Activated CD4-positive, alpha-beta T cell treated with anti-CD3 and anti-CD28 coated beads, Interleukin-10, Interleukin-2, amounts not matched to agents 100 ng/mL and 50 ng/mL, durations not matched to agents 16 hours and 8 hours (primary cell): ENCODE measurements around the gene SLC31A1.

Experiments used
- DNase-seq: peaks from one replicate; pipeline ENCODE4 v3.0.0-alpha.2; 2020

The SLC31A1 gene

GRCh38 chr9:113221003-113221799 is at the start of gene SLC31A1, which contains the start of gene FKBP15:
Gene SLC31A1 (plus strand): TSS chr9:113221544. CDS start chr9:113256149, 34,605 bp downstream.
Gene FKBP15 (minus strand): TSS chr9:113221277. CDS start chr9:113221243, 34 bp downstream.
- DNase-seq, result peak; percentile 99

GRCh38 chr9:113173341-113173740 is 48.0 kb upstream of the SLC31A1 start:
- DNase-seq, result no peak

- no peak for DNase-seq
These were observed 44.5 kb upstream of the SLC31A1 start for GRCh38 chr9:113176803-113177202.

DNA sequence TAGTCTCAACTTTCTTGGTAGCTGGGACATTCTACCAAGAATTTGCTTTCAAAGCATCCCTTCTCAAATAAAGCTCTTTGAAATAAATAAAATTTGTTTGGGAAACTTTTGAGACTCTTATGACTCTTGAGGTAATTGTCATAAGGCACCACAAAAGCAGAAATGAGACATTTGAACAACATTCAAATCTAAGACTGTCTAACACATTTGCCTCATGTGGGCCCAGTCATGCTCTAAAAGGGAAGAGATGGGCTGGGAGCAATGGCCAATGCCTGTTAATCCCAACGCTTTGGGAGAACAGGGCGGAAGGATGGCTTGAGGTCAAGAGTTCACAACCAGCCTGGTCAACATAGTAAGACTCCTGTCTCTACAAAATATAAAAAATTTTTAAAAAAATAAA is 44.1 kb upstream of the SLC31A1 start:
- DNase-seq, result no peak

DNA sequence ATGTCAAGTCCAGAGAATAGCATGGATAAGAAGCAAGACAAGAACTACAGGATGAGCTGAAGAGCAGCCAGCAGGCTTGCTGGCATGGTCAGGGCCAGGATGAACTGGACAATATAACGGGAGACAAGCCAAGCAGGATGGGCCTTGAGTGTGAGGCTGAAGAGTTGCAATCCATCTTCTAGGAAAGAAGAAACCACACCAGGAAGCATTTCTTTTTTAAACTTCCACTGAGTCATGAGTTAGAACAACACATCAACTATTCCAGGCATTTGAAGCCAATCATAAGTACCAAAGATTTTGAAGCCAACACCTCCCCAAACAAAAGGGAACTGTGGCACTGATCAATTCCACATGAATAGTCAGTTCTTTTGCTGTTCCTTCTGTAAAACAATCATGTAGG is 43.3 kb upstream of the SLC31A1 start:
- no peak for DNase-seq

- DNase-seq, result no peak
These were observed 41.5 kb upstream of the SLC31A1 start for GRCh38 chr9:113179839-113180238.

DNA sequence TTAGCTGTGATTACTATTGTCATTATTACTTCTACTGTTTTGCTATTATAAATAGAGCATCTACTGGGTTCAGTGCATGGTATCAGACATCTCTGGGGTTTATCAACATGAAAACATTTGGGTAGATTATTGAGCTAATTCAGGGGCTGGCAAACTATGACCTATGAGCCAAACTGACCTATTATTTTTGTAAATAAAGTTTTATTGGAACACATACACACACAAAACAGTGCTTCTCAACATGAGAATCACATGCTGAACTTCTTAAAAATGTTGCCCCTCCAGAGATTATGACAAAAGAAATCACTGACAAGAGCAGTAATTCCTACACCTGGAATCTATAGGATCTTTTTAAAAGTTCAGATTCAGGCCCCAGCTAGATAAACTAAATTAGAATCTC is 40.2 kb upstream of the SLC31A1 start:
- no peak for DNase-seq

- no peak for DNase-seq
These were observed 37.3 kb upstream of the SLC31A1 start for GRCh38 chr9:113183956-113184488.

DNA sequence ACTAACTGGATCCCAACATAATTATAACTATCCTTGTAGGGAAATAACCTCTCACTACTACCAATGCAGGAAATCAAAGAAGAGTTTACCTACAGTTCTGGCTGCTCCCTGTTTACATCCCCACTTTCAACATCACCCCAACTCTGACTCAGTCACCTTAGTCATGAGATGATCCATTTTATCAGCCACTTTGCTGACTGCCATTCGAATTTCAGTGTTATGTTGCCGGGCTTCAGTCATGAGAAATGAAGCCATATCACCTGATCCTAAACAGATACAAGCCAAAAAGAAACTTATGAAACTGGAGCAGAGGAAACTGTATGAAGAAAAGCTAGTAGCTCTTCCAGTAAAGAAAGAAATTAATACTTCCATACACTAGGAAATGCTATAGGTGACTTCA is 36.8 kb upstream of the SLC31A1 start:
- DNase-seq, result no peak

- no peak for DNase-seq
These were observed 36.1 kb upstream of the SLC31A1 start for GRCh38 chr9:113185271-113185670.

DNA sequence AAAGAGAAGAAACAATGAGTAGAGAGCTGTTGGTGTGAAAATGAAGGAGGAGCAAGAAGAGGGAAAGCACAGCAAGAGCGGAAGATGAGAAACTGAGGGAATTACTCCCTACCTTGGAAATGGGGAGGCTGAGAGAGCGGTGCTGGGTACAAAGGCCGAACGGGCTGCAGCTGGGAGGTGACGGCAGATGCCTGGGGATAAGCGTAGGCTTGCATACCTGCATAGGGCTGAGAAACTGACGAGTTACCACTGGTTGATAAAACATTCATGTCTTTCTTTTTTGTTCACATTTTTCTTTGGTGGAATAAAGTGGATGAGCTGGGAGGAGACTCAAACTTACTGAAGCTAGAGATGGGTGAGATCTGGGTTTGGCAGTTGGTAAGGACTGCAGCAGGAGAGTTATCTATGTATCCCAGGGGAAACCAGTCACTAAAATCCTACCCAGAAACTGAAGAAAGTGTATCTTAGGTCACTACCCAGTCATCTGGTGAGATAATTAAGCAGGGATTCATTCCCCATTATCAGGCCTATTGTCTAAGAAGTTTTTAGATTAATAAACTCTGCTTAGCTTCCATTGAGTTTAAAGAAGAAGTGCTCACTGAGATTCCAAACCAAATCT is 35.1 kb upstream of the SLC31A1 start:
- DNase-seq, result no peak

DNA sequence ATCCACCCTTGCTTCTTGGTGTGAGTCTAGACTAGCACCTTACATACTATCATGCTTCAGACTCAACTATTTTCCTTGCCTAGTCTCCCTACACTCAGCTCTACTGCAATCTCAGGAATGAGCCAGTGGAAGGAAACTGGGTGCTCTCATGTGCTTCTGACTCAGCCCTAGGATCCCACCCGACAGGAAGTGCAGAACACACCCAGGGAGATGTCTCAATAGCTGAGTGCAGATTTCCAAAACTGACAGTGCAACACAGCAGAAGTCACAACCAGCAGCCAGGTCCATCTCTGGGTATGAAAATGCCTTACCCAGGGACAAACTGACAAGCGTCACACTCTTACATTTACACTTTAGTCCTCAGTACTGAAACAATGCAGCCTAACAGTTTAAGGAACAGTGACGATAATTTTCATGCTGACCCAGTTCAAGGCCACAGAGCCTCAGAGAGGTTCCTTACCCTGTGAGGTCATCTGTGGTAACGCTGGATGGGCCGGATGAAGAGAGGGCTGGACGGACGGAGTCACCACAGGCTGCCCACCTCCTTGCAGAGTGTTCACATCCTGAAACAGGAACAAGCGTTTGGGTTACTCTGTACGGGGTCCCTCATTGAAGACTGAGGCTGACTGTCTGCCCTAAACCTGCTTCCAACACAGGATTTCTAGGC is 33.3 kb upstream of the SLC31A1 start:
- peak; percentile 11 for DNase-seq

DNA sequence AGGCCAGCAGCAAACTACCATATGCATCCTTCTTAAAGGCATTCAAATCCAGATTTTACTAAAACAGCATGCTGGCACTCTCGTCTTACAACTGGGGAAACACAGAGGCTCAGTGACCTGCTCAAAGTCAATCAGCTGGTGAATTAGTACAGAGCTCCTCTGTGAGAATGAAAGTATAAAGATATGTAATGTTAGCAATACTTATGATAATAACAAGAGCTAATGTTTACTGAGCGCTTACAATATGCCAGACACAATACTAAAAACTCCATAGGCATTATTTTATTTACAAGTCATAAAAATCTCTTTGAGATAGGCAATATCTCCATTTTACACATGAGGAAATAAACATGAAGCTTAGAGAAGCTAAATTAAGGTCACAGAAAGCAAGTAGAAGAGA is 28.9 kb upstream of the SLC31A1 start:
- no peak for DNase-seq

- DNase-seq, result no peak
These were observed 21.5 kb upstream of the SLC31A1 start for GRCh38 chr9:113199683-113200329.

DNA sequence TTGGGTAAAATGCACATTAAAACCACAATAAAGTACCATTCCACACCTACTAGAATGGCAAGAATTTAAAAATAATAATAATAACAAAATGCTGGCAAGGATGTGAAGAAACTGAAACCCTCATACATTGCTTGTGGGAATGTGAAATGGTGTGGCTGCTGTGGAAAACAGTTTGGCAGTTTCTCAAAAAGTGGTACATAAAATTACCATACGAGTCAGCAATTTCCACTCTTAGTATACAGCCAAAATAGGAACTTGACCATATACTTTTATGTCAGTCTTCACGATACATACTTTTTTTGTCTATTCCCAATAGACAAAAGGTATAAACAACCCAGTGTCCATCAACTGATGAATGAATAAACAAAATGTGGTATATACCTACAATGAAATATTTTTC is 15.9 kb upstream of the SLC31A1 start:
- DNase-seq, result no peak

DNA sequence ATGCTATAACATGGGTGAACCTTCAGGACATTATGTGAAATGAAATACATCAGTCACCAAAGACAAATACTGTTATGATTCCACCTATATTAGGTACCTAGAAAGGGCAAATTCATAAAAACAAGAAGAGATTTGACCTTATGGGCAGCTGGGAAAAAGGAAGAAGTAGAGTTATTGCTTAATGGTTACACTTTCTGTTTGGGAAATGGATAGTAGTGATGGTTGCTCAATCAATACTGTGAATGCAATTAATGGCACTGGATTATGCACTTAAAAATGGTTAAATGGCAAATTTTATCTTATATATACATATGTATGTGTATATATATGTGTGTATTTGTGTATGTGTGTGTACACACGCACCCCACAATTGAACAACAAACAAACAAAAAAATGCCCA is 15.5 kb upstream of the SLC31A1 start:
- DNase-seq, result no peak

GRCh38 chr9:113210815-113211214 is 10.5 kb upstream of the SLC31A1 start:
- DNase-seq, result no peak

DNA sequence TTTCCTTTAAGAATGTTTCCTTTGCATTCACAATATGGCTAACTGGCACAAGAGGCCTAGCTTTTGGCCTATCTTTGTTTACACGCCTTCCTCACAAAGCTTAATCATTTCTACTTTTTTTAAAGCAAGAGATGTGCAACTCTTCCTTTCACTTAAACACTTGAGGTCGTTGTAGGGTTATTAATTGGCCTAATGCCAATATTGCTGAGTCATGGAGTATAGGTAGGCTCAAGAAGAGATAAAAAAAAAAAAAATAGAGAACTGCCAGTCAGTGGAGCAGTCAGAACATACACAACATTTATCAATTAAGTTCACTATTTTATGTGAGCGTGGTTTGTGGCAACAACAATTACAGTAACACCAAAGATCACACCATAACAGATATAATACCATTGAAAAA is 6.2 kb upstream of the SLC31A1 start:
- DNase-seq, result peak; percentile 27

DNA sequence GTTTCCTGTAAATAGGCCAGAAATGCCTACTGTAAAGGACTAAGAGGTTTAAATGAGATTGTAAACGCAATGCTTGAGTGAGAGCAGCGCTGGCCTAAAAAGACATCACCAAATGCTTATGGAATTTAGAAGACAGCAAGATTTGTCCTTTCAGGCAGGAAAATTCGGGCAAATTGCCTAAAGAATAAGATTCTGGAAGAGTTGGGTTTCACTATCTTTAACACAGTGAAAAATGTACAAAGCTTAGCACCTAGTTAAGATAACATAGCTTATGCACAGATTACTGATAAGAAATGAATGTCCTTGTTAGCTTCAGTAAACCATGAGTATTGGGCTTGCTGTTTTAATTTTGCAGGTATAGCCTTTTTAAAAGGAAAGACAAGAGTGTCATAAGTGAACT is 4.9 kb upstream of the SLC31A1 start:
- DNase-seq, result no peak

- no peak for DNase-seq
These were observed 2.0 kb upstream of the SLC31A1 start for GRCh38 chr9:113219186-113219936.

DNA sequence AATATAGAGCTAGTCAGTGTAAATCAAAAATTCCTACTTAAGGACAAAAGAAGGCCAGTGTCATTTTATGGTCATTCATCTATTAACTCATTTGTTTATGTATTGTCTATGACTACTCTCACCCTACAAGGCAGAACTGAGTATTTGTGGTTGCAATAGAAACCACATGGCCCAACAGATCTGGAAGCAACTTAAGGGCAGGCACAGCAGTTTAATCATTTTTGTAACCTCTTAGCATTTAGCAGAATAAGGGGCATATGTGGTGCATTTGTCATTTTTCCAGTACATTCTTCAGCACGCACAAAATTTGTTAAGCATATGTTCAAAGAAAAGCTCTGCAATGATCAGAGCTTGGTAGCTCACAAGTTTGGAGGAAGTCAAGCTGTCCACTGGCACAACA is 1.4 kb upstream of the SLC31A1 start:
- DNase-seq, result peak; percentile 83

- DNase-seq, result peak; percentile 42
These were observed 809 bp upstream of the SLC31A1 start for GRCh38 chr9:113220467-113221002.
